Activated CD4-positive, alpha-beta T cell treated with anti-CD3 and anti-CD28 coated beads for 36 hours (primary cell): ENCODE measurements around the gene EEF1A2. TPM values are rescaled to one million over a fixed set of nuclear protein-coding genes. Genes with fewer than 3 reads are reported as not detected.

Source experiments
- ATAC-seq: fragments of 200-7000 bp; cut with Tn5 transposase; one replicate; pipeline ENCODE4 v1.10.0; 2021; ENCODE audit warnings: mild to moderate bottlenecking, moderate library complexity
- CTCF ChIA-PET: fragments of 350-600 bp; sonication (Branson Sonifier 250); formaldehyde crosslinking; loops from one replicate; lab custom pipeline; 2021; ENCODE audit warnings: antibody characterized with exemption; lab: Charles Lee
- POLR2A ChIA-PET: fragments of 350-600 bp; sonication (Branson Sonifier 250); formaldehyde crosslinking; loops from one replicate; lab custom pipeline; 2021; ENCODE audit warnings: antibody characterized with exemption, inconsistent platforms; lab: Charles Lee
- DNase-seq: peaks from one replicate; pipeline ENCODE4 v3.0.0-alpha.2; 2020
- H3K27ac Mint-ChIP-seq: one replicate; pipeline ENCODE4 v1.8.0; 2021; ENCODE audit warnings: mixed read lengths
- H3K27me3 Mint-ChIP-seq: one replicate; pipeline ENCODE4 v1.8.0; 2021; ENCODE audit warnings: mixed read lengths
- H3K36me3 Mint-ChIP-seq: one replicate; pipeline ENCODE4 v1.8.0; 2021; ENCODE audit warnings: low read depth, mixed read lengths
- H3K4me1 Mint-ChIP-seq: one replicate; pipeline ENCODE4 v1.8.0; 2021; ENCODE audit warnings: mixed read lengths
- H3K4me3 Mint-ChIP-seq: one replicate; pipeline ENCODE4 v1.8.0; 2021; ENCODE audit warnings: mild to moderate bottlenecking, moderate library complexity, mixed read lengths
- H3K9me3 Mint-ChIP-seq: one replicate; pipeline ENCODE4 v1.8.0; 2021; ENCODE audit warnings: low read depth, mixed read lengths
- intact Hi-C, 2 experiments: fragments of 100-400 bp; cut with DNase I in 1 of 2; cut with micrococcal nuclease in 1 of 2; formaldehyde crosslinking; loops; one replicate each; pipeline versions ENCODE4 v1.14.2 to v1.15.1; 2022 to 2024; cut with DNase I, micrococcal nuclease
- total RNA-seq, 2 experiments: library from RNA; stranded (reverse); gene quantifications; one replicate each; pipeline ENCODE4 v1.2.3, GENCODE V29; 2021

The EEF1A2 gene
- total RNA-seq, 2 experiments from 2014 or later, result 0.69 to 0.81 TPM

DNA sequence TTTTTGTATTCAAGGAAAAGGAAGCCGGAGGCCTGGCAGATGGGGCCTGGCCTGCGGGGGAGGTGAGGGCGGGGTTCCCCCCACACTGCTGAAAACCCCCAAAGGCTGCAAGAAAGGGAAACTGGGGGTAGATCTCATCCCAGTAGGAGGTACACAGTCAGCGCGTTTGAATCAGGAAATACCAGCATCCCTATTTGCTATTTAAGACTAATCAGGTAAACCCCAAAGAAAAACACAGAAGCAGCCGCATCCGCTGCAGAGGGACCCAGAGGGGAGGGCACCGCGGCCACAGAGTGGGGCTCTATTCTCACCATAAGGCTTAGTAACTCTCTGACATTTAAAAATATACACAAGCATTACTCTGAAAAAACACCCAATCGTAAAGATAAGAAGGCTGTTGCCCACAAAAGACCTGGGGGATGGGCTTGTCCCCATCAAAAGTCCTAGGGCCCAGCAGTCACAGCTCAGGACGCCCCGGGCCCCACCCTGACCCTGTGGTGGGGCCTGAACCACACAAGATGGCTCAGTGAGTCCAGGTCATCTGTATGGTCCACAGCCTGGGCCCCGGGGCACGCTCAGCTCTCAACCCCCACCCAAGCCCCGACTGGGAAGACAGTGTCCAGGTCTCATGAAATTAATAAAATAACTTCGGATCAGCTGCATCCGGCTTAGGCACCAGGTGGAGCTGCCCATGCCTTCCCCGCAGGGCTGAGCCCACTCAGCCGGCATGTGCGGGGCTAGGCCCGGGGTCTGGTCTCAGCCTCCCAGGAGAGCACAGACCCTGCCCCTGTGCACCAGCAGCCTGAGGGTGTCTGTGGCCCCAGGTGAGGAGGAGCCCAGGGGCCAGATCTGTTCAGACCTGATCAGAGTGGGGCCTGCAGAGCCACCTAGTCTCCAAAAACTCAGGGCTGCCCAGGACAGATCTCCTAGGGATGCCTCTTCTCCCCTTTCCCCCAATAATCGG is 57.5 kb downstream of the EEF1A2 start:
- CTCF ChIA-PET, result interaction anchor here (0.7 to 1.7 kb wide), 4 partner anchors 33 to 98 kb away, joined by 3 to 4 read pairs (median 4); partner anchors contain the start of gene PPDPF
- peaks cover 5% of the 10 kb centered on the region for H3K9me3 Mint-ChIP-seq
- peak overlapping the region; percentile 2 for H3K4me3 Mint-ChIP-seq
- intact Hi-C loops, result no loop called here
- peak; percentile 76 for DNase-seq
- peak overlapping the region; percentile 15 for H3K27ac Mint-ChIP-seq
- POLR2A ChIA-PET, result no interaction called here
- peaks cover 15% of the 10 kb centered on the region for H3K4me1 Mint-ChIP-seq
- H3K27me3 Mint-ChIP-seq, result peaks cover 8% of the 10 kb centered on the region
- peak; percentile 82 for ATAC-seq
- no peaks in the 10 kb centered on the region for H3K36me3 Mint-ChIP-seq

DNA sequence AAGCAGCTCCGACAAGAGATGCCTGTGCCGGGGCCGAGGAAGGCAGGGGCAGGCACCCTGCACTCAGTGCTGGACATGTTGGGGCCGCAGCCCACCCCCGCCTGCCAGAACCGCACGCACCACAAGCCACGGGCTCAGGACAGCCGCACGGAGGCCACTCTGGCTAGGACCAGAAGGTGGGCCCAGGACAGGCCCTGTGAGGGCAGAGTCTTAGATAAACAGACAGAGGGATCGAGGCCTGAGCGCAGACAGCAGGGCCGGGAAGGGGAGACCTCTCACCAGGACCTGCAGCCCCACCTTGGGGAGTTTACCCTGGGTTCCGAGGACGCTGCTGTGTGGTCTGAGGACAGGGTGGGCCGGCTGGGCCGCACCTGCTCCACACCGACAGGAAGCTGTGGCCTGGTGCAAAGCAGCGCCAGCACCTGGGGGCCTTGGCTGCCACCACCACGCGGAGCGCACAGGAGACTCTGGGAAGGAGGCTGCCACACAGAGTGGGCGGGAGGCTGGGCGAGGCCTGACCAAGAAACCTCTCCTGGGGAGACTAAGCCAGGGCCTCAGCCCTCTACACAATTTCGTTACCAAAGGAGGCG is 58.4 kb downstream of the EEF1A2 start:
- DNase-seq, result peak; percentile 36

DNA sequence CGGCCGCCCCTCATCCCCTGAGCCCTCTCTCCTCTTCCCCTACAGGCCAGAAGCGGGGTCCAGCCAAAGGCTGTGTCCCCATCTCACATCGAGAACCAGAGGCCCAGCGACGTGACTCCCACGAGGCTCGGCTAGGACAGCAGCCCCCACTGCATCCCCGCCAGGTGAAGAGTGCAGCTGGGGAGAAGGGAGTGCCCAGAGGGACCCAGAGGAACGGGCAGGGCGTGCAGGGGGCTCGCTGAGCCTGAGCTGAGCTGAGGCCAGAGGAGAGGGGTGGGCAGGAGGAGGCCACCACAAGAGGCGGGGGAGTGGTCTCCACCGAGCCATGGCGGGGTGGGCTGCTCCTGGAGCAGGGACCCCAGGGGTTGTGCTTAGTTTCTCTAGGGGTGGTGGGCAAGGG is 59.0 kb downstream of the EEF1A2 start:
- peaks cover 17% of the 10 kb centered on the region for H3K4me1 Mint-ChIP-seq
- no peak for ATAC-seq
- POLR2A ChIA-PET, result no interaction called here
- H3K4me3 Mint-ChIP-seq, result no peak overlapping the region
- peaks cover 8% of the 10 kb centered on the region for H3K27me3 Mint-ChIP-seq
- CTCF ChIA-PET, result interaction anchor here (0.6 to 0.7 kb wide), 2 partner anchors 30 to 126 kb away, joined by 3 read pairs; no protein-coding TSS in a partner anchor
- no peak for DNase-seq
- no peaks in the 10 kb centered on the region for H3K36me3 Mint-ChIP-seq
- no peak overlapping the region for H3K27ac Mint-ChIP-seq
- intact Hi-C loops, result loop anchor here in 1 of 2 experiments (5.0 kb wide), 1 partner anchor 82 kb away; the partner anchor contains the start of gene PPDPF
- H3K9me3 Mint-ChIP-seq, result peaks cover 5% of the 10 kb centered on the region

More for the DNA sequence above, 58.4 kb downstream of the EEF1A2 start:
- Mint-ChIP-seq H3K36me3 (no peaks in the 10 kb centered on the region), H3K4me3 (no peak overlapping the region), H3K27me3 (peaks cover 8% of the 10 kb centered on the region), H3K4me1 (peaks cover 15% of the 10 kb centered on the region), H3K27ac (no peak overlapping the region), H3K9me3 (peaks cover 5% of the 10 kb centered on the region)
- ATAC-seq, result no peak
- ChIA-PET CTCF (interaction anchor here (0.6 to 0.7 kb wide), 2 partner anchors 31 to 126 kb away, joined by 3 read pairs; no protein-coding TSS in a partner anchor), POLR2A (no interaction called here)
- intact Hi-C loops, result no loop called here

DNA sequence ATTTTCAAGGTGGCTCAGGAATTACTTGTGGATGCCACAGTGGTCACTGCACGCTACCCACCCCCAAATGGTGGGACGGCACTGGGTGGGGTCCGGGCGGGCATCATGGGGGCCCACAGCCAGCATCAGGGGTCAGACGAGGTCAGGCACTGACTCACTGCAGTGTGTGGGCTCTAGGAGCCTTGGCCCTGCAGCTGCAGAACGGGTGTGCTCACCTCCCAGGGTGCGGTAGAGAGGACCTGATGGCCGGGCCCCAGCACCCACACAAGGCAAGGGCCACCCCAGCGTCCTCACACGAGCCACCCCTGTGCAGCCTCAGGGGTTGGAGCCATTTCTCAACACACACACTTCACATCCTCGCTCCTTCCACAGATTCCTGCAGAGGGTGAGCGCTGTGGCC is 60.8 kb downstream of the EEF1A2 start:
- no peak for ATAC-seq
- Mint-ChIP-seq H3K27me3 (peaks cover 8% of the 10 kb centered on the region), H3K4me3 (no peak overlapping the region), H3K27ac (no peak overlapping the region), H3K9me3 (peaks cover 4% of the 10 kb centered on the region), H3K36me3 (no peaks in the 10 kb centered on the region), H3K4me1 (peaks cover 21% of the 10 kb centered on the region)
- intact Hi-C loops, result loop anchor here in 1 of 2 experiments (5.0 kb wide), 1 partner anchor 84 kb away; the partner anchor contains the start of gene PPDPF
- CTCF ChIA-PET, result no interaction called here
- POLR2A ChIA-PET, result no interaction called here
- no peak for DNase-seq

Other genes starting within 250 kb of the EEF1A2 start
- gene NKAIN4, start 244.6 kb downstream of the EEF1A2 start, total RNA-seq, result not detected
- gene ARFGAP1, start 226.3 kb downstream of the EEF1A2 start, total RNA-seq, result 10 to 100 TPM; 73.4 to 77.6 TPM
- gene COL20A1, start 205.9 kb downstream of the EEF1A2 start, total RNA-seq, result under 1 TPM; 0.04 to 0.09 TPM
- not detected for gene CHRNA4, start 137.7 kb downstream of the EEF1A2 start, total RNA-seq
- not detected for gene KCNQ2, start 26.4 kb downstream of the EEF1A2 start, total RNA-seq
- gene PPDPF, start 21.7 kb upstream of the EEF1A2 start, total RNA-seq, result 100 to 1,000 TPM; 119 to 133 TPM
- under 1 TPM; 0.25 to 0.48 TPM for gene PTK6, start 38.3 kb upstream of the EEF1A2 start, total RNA-seq
- gene SRMS, start 48.7 kb upstream of the EEF1A2 start, total RNA-seq, result not detected
- gene FNDC11, start 55.1 kb upstream of the EEF1A2 start, total RNA-seq, result under 1 TPM; 0.18 to 0.27 TPM
- 10 to 100 TPM; 16.1 to 18.7 TPM for gene HELZ2, start 75.2 kb upstream of the EEF1A2 start, total RNA-seq
- 10 to 100 TPM; 14.0 to 14.1 TPM for gene GMEB2, start 128.0 kb upstream of the EEF1A2 start, total RNA-seq
- gene STMN3, start 154.3 kb upstream of the EEF1A2 start, total RNA-seq, result 10 to 100 TPM; 15.4 to 17.6 TPM
- 10 to 100 TPM; 44.5 to 44.7 TPM for gene RTEL1, start 159.2 kb upstream of the EEF1A2 start, total RNA-seq
- gene TNFRSF6B, start 197.6 kb upstream of the EEF1A2 start, total RNA-seq, result 1 to 10 TPM in 1 of 2 experiments, under 1 TPM in 1; 0.21 to 1.7 TPM
- gene ARFRP1, start 208.9 kb upstream of the EEF1A2 start, total RNA-seq, result 10 to 100 TPM; 36.4 to 52.0 TPM
- gene ZGPAT, start 209.0 kb upstream of the EEF1A2 start, total RNA-seq, result 10 to 100 TPM; 15.3 to 21.9 TPM
- gene LIME1, start 237.6 kb upstream of the EEF1A2 start, total RNA-seq, result 10 to 100 TPM in 1 of 2 experiments, 1 to 10 TPM in 1; 7.3 to 10.2 TPM
- 10 to 100 TPM; 30.9 to 34.9 TPM for gene SLC2A4RG, start 240.7 kb upstream of the EEF1A2 start, total RNA-seq